Measurements from ENCODE around the gene SP110.

SP110 gene

DNA sequence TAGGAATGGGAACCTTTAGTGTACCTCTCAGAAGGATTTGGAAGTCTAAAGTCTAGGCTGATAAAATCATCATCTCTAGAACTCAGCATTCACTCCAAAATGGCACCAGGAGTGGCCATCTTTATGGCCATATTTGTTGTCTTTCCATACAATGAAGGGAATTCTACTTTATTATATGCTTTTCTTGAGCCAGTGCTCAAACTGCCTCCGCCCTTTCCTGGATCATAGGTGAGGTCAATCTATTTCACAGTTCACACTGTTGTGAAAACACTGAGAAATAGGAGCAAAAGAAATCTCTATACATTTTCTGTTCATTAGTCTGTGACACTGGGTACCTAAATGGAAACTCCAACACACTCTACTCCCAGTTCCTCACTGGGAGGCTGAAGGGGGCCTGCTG, 55.6 kb downstream of the SP110 start:
- no peak for TF ChIP-seq CTCF (IDR thresholded peaks at IDR 0.05)

DNA sequence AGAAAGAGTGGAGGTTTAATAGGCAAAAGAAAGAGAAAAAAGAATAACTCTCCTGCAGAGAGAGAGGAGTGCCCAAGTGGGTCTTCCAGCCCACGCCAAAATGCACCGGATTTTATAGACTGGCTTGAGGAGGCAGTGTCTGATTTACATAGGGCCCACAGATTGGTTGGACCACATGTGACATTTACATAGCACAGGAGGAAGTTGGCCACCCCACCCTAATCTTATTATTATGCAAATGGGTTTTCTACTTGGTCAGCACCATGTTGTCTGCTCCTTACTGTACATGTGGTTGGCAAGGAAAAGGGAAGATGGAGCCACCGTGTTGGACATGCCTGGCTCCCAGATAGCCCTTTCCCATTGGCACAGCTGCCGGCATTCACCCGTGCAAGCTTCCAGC, 56.8 kb downstream of the SP110 start:
- TF ChIP-seq CTCF (IDR thresholded peaks at IDR 0.05): no peak

DNA sequence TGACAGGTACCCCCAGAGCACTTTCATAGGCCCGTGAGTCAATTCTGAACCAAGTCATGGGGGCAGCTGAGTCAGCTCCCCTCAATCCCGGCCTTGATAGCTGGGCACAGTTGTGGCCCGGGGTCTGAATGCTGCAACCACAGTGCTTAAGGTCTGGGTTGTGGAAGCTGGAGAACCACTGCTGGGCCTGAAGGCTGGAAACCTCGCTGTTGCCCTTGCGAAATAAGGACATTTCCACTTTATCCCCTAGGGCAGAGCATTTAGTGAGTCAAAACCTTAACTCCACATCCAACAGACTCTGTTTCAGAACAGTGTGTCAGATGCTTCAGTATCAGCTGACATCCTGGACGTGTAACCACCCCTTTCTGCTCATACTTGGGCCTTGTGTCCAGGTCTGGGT, 58.6 kb downstream of the SP110 start:
- TF ChIP-seq CTCF (IDR thresholded peaks at IDR 0.05): no peak

- TF ChIP-seq CTCF (IDR thresholded peaks at IDR 0.05): peak; percentile 71
These were observed 59.6 kb downstream of the SP110 start for GRCh38 chr2:230160112-230160660.

- TF ChIP-seq CTCF (IDR thresholded peaks at IDR 0.05): no peak
These were observed 61.3 kb downstream of the SP110 start for GRCh38 chr2:230158468-230158867.

- no peak for TF ChIP-seq CTCF (IDR thresholded peaks at IDR 0.05)
These were observed 62.7 kb downstream of the SP110 start for GRCh38 chr2:230156782-230157699.

DNA sequence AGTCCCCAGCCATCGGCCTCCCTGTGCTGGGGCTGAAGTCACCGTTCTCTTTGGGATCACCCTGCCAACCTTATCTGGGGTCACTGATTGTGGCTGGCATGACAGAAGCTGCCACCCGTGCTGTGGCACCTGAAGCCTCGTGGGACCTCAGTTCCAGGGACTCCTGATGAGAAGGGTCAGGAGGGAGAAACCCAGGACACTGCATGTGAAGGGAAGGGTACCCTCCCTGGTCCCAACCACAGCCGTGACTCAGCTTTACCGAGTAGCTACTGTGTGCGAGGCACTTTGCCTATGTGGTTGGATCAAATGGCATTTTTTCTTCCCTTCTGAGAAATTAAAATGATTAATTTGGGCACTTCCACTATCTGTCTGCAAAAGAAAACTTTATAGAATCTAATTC, 64.4 kb downstream of the SP110 start:
- TF ChIP-seq CTCF (IDR thresholded peaks at IDR 0.05): no peak
